Measurements from ENCODE around the gene PLCB1.

DNA sequence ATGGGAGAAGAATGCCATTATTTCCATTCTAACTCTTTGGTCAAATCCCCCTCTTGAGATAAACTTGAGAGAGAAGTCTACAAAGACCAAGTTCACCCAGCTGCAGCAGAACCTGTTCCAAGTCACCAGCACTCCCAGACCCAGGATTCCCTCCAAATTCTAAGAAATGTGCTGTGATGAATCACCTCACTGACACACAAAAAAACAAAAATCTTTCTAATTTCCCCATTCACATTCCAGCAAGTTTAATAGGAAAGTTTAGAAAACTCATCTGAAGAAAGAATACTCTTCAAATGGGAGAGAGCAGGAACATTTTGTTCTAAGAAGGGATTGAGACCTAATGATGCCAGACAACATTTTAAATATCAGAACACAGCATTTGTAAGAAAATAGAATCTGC is 723.2 kb downstream of the PLCB1 start:
- TF ChIP-seq, protein P1, sequence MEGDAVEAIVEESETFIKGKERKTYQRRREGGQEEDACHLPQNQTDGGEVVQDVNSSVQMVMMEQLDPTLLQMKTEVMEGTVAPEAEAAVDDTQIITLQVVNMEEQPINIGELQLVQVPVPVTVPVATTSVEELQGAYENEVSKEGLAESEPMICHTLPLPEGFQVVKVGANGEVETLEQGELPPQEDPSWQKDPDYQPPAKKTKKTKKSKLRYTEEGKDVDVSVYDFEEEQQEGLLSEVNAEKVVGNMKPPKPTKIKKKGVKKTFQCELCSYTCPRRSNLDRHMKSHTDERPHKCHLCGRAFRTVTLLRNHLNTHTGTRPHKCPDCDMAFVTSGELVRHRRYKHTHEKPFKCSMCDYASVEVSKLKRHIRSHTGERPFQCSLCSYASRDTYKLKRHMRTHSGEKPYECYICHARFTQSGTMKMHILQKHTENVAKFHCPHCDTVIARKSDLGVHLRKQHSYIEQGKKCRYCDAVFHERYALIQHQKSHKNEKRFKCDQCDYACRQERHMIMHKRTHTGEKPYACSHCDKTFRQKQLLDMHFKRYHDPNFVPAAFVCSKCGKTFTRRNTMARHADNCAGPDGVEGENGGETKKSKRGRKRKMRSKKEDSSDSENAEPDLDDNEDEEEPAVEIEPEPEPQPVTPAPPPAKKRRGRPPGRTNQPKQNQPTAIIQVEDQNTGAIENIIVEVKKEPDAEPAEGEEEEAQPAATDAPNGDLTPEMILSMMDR (conservative IDR thresholded peaks at IDR 0.05; ENCODE audit: low read depth in 2 of 2): no peak
- TF ChIP-seq POLR2AphosphoS5 (IDR thresholded peaks at IDR 0.05; ENCODE audit: low read depth) (no peak), EZH2phosphoT487 (IDR thresholded peaks at IDR 0.05; ENCODE audit: unreplicated experiment) (no peak), EZH2 (IDR thresholded peaks at IDR 0.05; ENCODE audit: low read depth, unreplicated experiment) (no peak), NANOG (IDR thresholded peaks at IDR 0.05; ENCODE audit: borderline replicate concordance) (no peak), JUNB (IDR thresholded peaks at IDR 0.05; ENCODE audit: unreplicated experiment) (no peak), CREB1 (CRISPR knock-in tag; IDR thresholded peaks at IDR 0.05; ENCODE audit: low read depth) (no peak), ZNF331 (CRISPR knock-in tag; IDR thresholded peaks at IDR 0.05; ENCODE audit: low read depth) (no peak), STAT1 (IDR thresholded peaks at IDR 0.05; ENCODE audit: unreplicated experiment) (no peak)
- TF ChIP-seq, protein P2, sequence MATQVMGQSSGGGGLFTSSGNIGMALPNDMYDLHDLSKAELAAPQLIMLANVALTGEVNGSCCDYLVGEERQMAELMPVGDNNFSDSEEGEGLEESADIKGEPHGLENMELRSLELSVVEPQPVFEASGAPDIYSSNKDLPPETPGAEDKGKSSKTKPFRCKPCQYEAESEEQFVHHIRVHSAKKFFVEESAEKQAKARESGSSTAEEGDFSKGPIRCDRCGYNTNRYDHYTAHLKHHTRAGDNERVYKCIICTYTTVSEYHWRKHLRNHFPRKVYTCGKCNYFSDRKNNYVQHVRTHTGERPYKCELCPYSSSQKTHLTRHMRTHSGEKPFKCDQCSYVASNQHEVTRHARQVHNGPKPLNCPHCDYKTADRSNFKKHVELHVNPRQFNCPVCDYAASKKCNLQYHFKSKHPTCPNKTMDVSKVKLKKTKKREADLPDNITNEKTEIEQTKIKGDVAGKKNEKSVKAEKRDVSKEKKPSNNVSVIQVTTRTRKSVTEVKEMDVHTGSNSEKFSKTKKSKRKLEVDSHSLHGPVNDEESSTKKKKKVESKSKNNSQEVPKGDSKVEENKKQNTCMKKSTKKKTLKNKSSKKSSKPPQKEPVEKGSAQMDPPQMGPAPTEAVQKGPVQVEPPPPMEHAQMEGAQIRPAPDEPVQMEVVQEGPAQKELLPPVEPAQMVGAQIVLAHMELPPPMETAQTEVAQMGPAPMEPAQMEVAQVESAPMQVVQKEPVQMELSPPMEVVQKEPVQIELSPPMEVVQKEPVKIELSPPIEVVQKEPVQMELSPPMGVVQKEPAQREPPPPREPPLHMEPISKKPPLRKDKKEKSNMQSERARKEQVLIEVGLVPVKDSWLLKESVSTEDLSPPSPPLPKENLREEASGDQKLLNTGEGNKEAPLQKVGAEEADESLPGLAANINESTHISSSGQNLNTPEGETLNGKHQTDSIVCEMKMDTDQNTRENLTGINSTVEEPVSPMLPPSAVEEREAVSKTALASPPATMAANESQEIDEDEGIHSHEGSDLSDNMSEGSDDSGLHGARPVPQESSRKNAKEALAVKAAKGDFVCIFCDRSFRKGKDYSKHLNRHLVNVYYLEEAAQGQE (IDR thresholded peaks at IDR 0.05; ENCODE audit: unreplicated experiment): no peak
- TF ChIP-seq, protein P3, sequence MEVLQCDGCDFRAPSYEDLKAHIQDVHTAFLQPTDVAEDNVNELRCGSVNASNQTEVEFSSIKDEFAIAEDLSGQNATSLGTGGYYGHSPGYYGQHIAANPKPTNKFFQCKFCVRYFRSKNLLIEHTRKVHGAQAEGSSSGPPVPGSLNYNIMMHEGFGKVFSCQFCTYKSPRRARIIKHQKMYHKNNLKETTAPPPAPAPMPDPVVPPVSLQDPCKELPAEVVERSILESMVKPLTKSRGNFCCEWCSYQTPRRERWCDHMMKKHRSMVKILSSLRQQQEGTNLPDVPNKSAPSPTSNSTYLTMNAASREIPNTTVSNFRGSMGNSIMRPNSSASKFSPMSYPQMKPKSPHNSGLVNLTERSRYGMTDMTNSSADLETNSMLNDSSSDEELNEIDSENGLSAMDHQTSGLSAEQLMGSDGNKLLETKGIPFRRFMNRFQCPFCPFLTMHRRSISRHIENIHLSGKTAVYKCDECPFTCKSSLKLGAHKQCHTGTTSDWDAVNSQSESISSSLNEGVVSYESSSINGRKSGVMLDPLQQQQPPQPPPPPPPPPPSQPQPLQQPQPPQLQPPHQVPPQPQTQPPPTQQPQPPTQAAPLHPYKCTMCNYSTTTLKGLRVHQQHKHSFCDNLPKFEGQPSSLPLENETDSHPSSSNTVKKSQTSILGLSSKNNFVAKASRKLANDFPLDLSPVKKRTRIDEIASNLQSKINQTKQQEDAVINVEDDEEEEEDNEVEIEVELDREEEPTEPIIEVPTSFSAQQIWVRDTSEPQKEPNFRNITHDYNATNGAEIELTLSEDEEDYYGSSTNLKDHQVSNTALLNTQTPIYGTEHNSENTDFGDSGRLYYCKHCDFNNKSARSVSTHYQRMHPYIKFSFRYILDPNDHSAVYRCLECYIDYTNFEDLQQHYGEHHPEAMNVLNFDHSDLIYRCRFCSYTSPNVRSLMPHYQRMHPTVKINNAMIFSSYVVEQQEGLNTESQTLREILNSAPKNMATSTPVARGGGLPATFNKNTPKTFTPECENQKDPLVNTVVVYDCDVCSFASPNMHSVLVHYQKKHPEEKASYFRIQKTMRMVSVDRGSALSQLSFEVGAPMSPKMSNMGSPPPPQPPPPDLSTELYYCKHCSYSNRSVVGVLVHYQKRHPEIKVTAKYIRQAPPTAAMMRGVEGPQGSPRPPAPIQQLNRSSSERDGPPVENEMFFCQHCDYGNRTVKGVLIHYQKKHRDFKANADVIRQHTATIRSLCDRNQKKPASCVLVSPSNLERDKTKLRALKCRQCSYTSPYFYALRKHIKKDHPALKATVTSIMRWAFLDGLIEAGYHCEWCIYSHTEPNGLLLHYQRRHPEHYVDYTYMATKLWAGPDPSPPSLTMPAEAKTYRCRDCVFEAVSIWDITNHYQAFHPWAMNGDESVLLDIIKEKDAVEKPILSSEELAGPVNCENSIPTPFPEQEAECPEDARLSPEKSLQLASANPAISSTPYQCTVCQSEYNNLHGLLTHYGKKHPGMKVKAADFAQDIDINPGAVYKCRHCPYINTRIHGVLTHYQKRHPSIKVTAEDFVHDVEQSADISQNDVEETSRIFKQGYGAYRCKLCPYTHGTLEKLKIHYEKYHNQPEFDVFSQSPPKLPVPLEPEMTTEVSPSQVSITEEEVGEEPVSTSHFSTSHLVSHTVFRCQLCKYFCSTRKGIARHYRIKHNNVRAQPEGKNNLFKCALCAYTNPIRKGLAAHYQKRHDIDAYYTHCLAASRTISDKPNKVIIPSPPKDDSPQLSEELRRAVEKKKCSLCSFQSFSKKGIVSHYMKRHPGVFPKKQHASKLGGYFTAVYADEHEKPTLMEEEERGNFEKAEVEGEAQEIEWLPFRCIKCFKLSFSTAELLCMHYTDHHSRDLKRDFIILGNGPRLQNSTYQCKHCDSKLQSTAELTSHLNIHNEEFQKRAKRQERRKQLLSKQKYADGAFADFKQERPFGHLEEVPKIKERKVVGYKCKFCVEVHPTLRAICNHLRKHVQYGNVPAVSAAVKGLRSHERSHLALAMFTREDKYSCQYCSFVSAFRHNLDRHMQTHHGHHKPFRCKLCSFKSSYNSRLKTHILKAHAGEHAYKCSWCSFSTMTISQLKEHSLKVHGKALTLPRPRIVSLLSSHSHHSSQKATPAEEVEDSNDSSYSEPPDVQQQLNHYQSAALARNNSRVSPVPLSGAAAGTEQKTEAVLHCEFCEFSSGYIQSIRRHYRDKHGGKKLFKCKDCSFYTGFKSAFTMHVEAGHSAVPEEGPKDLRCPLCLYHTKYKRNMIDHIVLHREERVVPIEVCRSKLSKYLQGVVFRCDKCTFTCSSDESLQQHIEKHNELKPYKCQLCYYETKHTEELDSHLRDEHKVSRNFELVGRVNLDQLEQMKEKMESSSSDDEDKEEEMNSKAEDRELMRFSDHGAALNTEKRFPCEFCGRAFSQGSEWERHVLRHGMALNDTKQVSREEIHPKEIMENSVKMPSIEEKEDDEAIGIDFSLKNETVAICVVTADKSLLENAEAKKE (CRISPR knock-in tag; IDR thresholded peaks at IDR 0.05): no peak
